Peyer's patch (tissue), 4 donors: ENCODE measurements around the gene F11. TPM values are rescaled to one million over a fixed set of nuclear protein-coding genes. Genes with fewer than 3 reads are reported as not detected.
"Not testable (repeated sequence)": the region's sequence is repeated elsewhere in the genome, so short reads cannot be mapped to it uniquely, and the experiment has no call there.

ENCODE experiments used
- DNase-seq, 3 donors: peaks; one replicate each; pipeline ENCODE4 v3.0.0-alpha.2; 2017 to 2019
- H3K27ac ChIP-seq, 4 donors: fragments of 200-600 bp; sonication (generic); one replicate each; pipeline ENCODE4 v1.5.1; 2016 to 2019
- H3K27me3 ChIP-seq, 2 donors: fragments of 200-600 bp; sonication (generic); one replicate each; pipeline ENCODE4 v1.5.1; 2019
- H3K36me3 ChIP-seq, 3 donors: fragments of 200-600 bp; sonication (generic); one replicate each; pipeline ENCODE4 v1.5.1; 2016 to 2019
- H3K4me1 ChIP-seq, 4 donors: fragments of 200-600 bp; sonication (generic); one replicate each; pipeline ENCODE4 v1.5.1; 2016 to 2019
- H3K4me3 ChIP-seq, 4 donors: fragments of 200-600 bp; sonication (generic); 1 replicate in 3 of 4; 2 replicates in 1 of 4; pipeline ENCODE4 v1.5.1; 2016 to 2019; ENCODE audit warnings: mild to moderate bottlenecking in 1 of 4
- H3K9me3 ChIP-seq, 4 donors: fragments of 200-600 bp; sonication (generic); one replicate each; pipeline ENCODE4 v1.5.1; 2016 to 2019; ENCODE audit warnings: mild to moderate bottlenecking in 1 of 4
- POLR2A ChIP-seq, 2 donors: fragments of 450-650 bp; IDR thresholded peaks; one replicate each; pipeline ENCODE4 v1.5.1; 2017; ENCODE audit warnings: antibody characterized with exemption in 2 of 2, mild to moderate bottlenecking in 2 of 2, moderate library complexity in 2 of 2
- total RNA-seq, 4 donors: library from RNA; depleted of rRNA; stranded (reverse); fragments of >200 nt; gene quantifications; one replicate each; pipeline ENCODE4 v1.1.0, GENCODE V29; 2016
- TF ChIP-seq, protein P1 (sequence below), 6 experiments: fragments of 450-650 bp in 4 of 6; fragments of 200-600 bp in 2 of 6; sonication (generic) in 1 of 6; IDR thresholded peaks; one replicate each; pipeline ENCODE4 v1.5.1; 2017 to 2019; ENCODE audit warnings: antibody characterized with exemption in 6 of 6, mild to moderate bottlenecking in 3 of 6, moderate library complexity in 1 of 6

F11 gene
- total RNA-seq, 4 donors from 2014 or later: 3.2 to 3.5 TPM; not detected in 2

DNA sequence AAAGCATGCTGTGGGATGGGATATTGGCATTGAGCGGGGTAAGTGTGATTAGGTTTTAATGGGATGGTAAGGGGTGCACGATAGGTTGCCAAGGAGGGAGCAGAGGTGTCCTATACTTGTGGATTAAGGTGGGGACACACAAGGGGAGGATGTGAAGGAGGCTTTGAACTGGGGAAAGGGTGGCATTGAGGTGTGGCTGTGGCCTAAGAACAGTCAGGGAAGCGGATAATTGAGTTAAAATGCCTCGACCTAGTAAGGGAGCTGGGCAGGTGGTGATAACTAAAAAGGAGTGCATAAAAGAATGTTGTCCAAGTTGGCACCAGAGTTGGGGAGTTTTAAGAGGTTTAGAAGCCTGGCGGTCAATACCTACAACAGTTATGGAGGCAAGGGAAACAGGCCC lies 21.2 kb upstream of the F11 start:
- H3K4me3 ChIP-seq: no peak overlapping the region
- no peaks in the 10 kb centered on the region for H3K36me3 ChIP-seq
- H3K27me3 ChIP-seq: no peaks in the 10 kb centered on the region
- H3K27ac ChIP-seq: no peak overlapping the region
- DNase-seq: no peak
- H3K4me1 ChIP-seq: no peaks in the 10 kb centered on the region
- TF ChIP-seq, protein P1, sequence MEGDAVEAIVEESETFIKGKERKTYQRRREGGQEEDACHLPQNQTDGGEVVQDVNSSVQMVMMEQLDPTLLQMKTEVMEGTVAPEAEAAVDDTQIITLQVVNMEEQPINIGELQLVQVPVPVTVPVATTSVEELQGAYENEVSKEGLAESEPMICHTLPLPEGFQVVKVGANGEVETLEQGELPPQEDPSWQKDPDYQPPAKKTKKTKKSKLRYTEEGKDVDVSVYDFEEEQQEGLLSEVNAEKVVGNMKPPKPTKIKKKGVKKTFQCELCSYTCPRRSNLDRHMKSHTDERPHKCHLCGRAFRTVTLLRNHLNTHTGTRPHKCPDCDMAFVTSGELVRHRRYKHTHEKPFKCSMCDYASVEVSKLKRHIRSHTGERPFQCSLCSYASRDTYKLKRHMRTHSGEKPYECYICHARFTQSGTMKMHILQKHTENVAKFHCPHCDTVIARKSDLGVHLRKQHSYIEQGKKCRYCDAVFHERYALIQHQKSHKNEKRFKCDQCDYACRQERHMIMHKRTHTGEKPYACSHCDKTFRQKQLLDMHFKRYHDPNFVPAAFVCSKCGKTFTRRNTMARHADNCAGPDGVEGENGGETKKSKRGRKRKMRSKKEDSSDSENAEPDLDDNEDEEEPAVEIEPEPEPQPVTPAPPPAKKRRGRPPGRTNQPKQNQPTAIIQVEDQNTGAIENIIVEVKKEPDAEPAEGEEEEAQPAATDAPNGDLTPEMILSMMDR (IDR thresholded peaks at IDR 0.05): no peak
- TF ChIP-seq POLR2A (IDR thresholded peaks at IDR 0.05): no peak
- H3K9me3 ChIP-seq: no peaks in the 10 kb centered on the region

GRCh38 chr4:186247062-186247752 lies 18.8 kb upstream of the F11 start:
- H3K4me3 ChIP-seq, H3K4me1 ChIP-seq, H3K27ac ChIP-seq, DNase-seq, H3K9me3 ChIP-seq, H3K27me3 ChIP-seq, H3K36me3 ChIP-seq: not testable (repeated sequence)

- no peak for DNase-seq
Observed at GRCh38 chr4:186248643-186249042, 17.3 kb upstream of the F11 start.

GRCh38 chr4:186249785-186250754 lies 15.9 kb upstream of the F11 start:
- Histone ChIP-seq H3K27ac (no peak overlapping the region), H3K4me3 (no peak overlapping the region), H3K9me3 (no peaks in the 10 kb centered on the region), H3K4me1 (no peaks in the 10 kb centered on the region), H3K27me3 (no peaks in the 10 kb centered on the region), H3K36me3 (peaks cover 0 to 7% (median 0%) of the 10 kb centered on the region in 3 donors)
- DNase-seq: no peak
- no peak for TF ChIP-seq POLR2A (IDR thresholded peaks at IDR 0.05)
- TF ChIP-seq, protein P1 (IDR thresholded peaks at IDR 0.05): no peak

More at GRCh38 chr4:186248643-186249042, 17.3 kb upstream of the F11 start:
- peaks cover 0 to 7% (median 0%) of the 10 kb centered on the region in 3 donors for H3K36me3 ChIP-seq
- no peaks in the 10 kb centered on the region for H3K27me3 ChIP-seq
- TF ChIP-seq POLR2A (IDR thresholded peaks at IDR 0.05): no peak
- TF ChIP-seq, protein P1 (IDR thresholded peaks at IDR 0.05): no peak
- no peaks in the 10 kb centered on the region for H3K9me3 ChIP-seq
- no peaks in the 10 kb centered on the region for H3K4me1 ChIP-seq
- H3K4me3 ChIP-seq: no peak overlapping the region
- no peak overlapping the region for H3K27ac ChIP-seq

DNA sequence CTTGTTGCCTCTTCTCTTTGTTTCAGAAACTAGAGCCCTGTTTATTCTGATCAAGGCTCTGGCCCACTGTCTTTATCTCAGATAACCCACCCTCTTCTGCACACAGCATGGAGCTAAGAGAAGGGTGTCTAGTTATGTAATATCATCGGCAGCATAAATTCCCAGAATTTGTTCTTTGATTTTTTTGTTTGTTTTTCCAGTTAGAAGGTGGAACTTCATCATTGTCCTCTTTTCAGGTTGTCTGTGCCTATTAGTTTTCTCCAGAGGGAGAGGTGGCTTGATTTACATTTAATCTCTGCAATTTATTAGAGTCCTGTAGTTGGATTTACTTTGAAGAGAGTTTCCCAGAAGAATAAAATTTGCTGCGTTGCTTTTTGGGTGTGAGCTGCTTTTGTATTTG lies 15.2 kb upstream of the F11 start:
- no peak for TF ChIP-seq POLR2A (IDR thresholded peaks at IDR 0.05)
- TF ChIP-seq, protein P1 (IDR thresholded peaks at IDR 0.05): no peak
- Histone ChIP-seq H3K4me3 (no peak overlapping the region), H3K27ac (no peak overlapping the region), H3K4me1 (no peaks in the 10 kb centered on the region), H3K27me3 (no peaks in the 10 kb centered on the region), H3K36me3 (peaks cover 0 to 7% (median 0%) of the 10 kb centered on the region in 3 donors), H3K9me3 (no peaks in the 10 kb centered on the region)
- DNase-seq: no peak

DNA sequence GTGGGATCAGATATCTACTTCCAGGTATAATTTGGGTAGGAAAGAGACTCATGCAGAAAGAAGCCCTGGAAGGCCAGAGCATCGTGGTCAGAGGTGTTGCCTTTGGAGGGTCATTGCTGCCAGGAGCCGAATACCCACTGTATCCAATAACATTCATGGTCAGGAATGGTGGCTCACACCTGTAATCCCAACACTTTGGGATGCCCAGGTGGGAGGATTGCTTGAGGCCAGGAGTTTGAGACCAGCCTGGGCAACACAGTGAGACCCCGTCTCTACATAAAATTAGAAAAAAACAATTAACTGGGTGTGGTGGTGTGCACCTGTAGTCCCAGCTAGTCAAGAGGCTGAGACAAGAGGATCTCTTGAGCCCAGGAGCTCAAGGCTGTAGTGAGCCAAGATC lies 10.9 kb upstream of the F11 start:
- DNase-seq: no peak
- H3K36me3 ChIP-seq: peaks cover 0 to 13% (median 0%) of the 10 kb centered on the region in 3 donors
- no peak overlapping the region for H3K27ac ChIP-seq
- no peaks in the 10 kb centered on the region for H3K27me3 ChIP-seq
- no peaks in the 10 kb centered on the region for H3K4me1 ChIP-seq
- H3K4me3 ChIP-seq: no peak overlapping the region
- TF ChIP-seq, protein P1 (IDR thresholded peaks at IDR 0.05): no peak
- TF ChIP-seq POLR2A (IDR thresholded peaks at IDR 0.05): no peak
- H3K9me3 ChIP-seq: no peaks in the 10 kb centered on the region
